Effector memory CD8-positive, alpha-beta T cell (primary cell): Measurements from ENCODE around the gene TERT.
A peak's percentile ranks its signal among the peaks of the same experiment; 100 is the strongest.
"Not testable (repeated sequence)": the region's sequence is repeated elsewhere in the genome, so short reads cannot be mapped to it uniquely, and the experiment has no call there.

Source experiments
- ATAC-seq: fragments of 150-1000 bp; cut with Tn5 transposase; replicated peaks from 2 replicates; pipeline ENCODE4 v1.10.0; 2021; ENCODE audit warnings: mild to moderate bottlenecking, moderate library complexity
- DNase-seq, 3 experiments: peaks; one replicate each; pipeline ENCODE4 v3.0.0; 2021
- H3K27ac Mint-ChIP-seq, 2 donors: one replicate each; pipeline ENCODE4 v1.8.0; 2022; ENCODE audit warnings: mild to moderate bottlenecking in 2 of 2, mixed read lengths in 2 of 2, moderate library complexity in 2 of 2
- H3K27me3 Mint-ChIP-seq, 2 donors: one replicate each; pipeline ENCODE4 v1.8.0; 2022; ENCODE audit warnings: mixed read lengths in 2 of 2
- H3K36me3 Mint-ChIP-seq: one replicate; pipeline ENCODE4 v1.8.0; 2022; ENCODE audit warnings: mild to moderate bottlenecking, moderate library complexity, mixed read lengths; ENCODE audit not compliant: insufficient read depth
- H3K4me1 Mint-ChIP-seq, 2 donors: one replicate each; pipeline ENCODE4 v1.8.0; 2022; ENCODE audit warnings: low read depth in 2 of 2, mixed read lengths in 2 of 2
- H3K4me3 Mint-ChIP-seq, 2 donors: one replicate each; pipeline ENCODE4 v1.8.0; 2022; ENCODE audit warnings: mild to moderate bottlenecking in 2 of 2, mixed read lengths in 2 of 2, moderate library complexity in 2 of 2
- H3K9me3 Mint-ChIP-seq, 2 donors: one replicate each; pipeline ENCODE4 v1.8.0; 2022; ENCODE audit warnings: mixed read lengths in 2 of 2

Gene TERT

GRCh38 chr5:1280177-1281037 is 14.5 kb downstream of the TERT start:
- Mint-ChIP-seq H3K27ac (peak overlapping the region in 1 of 2 donors; percentile 46), H3K4me1 (peaks cover 4 to 9% of the 10 kb centered on the region in 2 donors), H3K9me3 (no peaks in the 10 kb centered on the region), H3K27me3 (peaks cover 0 to 6% of the 10 kb centered on the region in 2 donors), H3K36me3 (peaks cover 5% of the 10 kb centered on the region), H3K4me3 (no peak overlapping the region)
- ATAC-seq: no peak
- no peak for DNase-seq

- no peak for ATAC-seq
- H3K36me3 Mint-ChIP-seq: peaks cover 5% of the 10 kb centered on the region
These were observed 15.3 kb downstream of the TERT start for GRCh38 chr5:1279443-1280151.

GRCh38 chr5:1278656-1279442 is 16.0 kb downstream of the TERT start:
- ATAC-seq (no peak), DNase-seq (no peak)
- H3K27ac Mint-ChIP-seq: no peak overlapping the region
- no peak overlapping the region for H3K4me3 Mint-ChIP-seq
- H3K9me3 Mint-ChIP-seq: no peaks in the 10 kb centered on the region
- H3K27me3 Mint-ChIP-seq: peaks cover 0 to 6% of the 10 kb centered on the region in 2 donors
- peaks cover 5 to 9% of the 10 kb centered on the region in 2 donors for H3K4me1 Mint-ChIP-seq
- H3K36me3 Mint-ChIP-seq: peaks cover 5% of the 10 kb centered on the region

More at GRCh38 chr5:1279443-1280151, 15.3 kb downstream of the TERT start:
- H3K4me1 Mint-ChIP-seq: peaks cover 5 to 9% of the 10 kb centered on the region in 2 donors
- peaks cover 0 to 6% of the 10 kb centered on the region in 2 donors for H3K27me3 Mint-ChIP-seq
- H3K27ac Mint-ChIP-seq: peak overlapping the region in 1 of 2 donors; percentile 46
- no peak overlapping the region for H3K4me3 Mint-ChIP-seq
- H3K9me3 Mint-ChIP-seq: no peaks in the 10 kb centered on the region
- no peak for DNase-seq

- H3K27ac Mint-ChIP-seq: no peak overlapping the region
- H3K4me1 Mint-ChIP-seq: peaks cover 5 to 9% of the 10 kb centered on the region in 2 donors
- H3K9me3 Mint-ChIP-seq: no peaks in the 10 kb centered on the region
- no peak overlapping the region for H3K4me3 Mint-ChIP-seq
- DNase-seq (no peak), ATAC-seq (no peak)
- no peaks in the 10 kb centered on the region for H3K36me3 Mint-ChIP-seq
- peaks cover 0 to 6% of the 10 kb centered on the region in 2 donors for H3K27me3 Mint-ChIP-seq
These were observed 16.7 kb downstream of the TERT start for GRCh38 chr5:1278216-1278615.

GRCh38 chr5:1277781-1278180 is 17.1 kb downstream of the TERT start:
- no peaks in the 10 kb centered on the region for H3K9me3 Mint-ChIP-seq
- H3K4me1 Mint-ChIP-seq: peaks cover 5 to 9% of the 10 kb centered on the region in 2 donors
- no peak overlapping the region for H3K27ac Mint-ChIP-seq
- H3K4me3 Mint-ChIP-seq: no peak overlapping the region
- DNase-seq (no peak), ATAC-seq (no peak)
- H3K36me3 Mint-ChIP-seq: no peaks in the 10 kb centered on the region
- H3K27me3 Mint-ChIP-seq: peaks cover 0 to 6% of the 10 kb centered on the region in 2 donors

- peaks cover 5 to 9% of the 10 kb centered on the region in 2 donors for H3K4me1 Mint-ChIP-seq
- no peak overlapping the region for H3K4me3 Mint-ChIP-seq
- peaks cover 0 to 6% of the 10 kb centered on the region in 2 donors for H3K27me3 Mint-ChIP-seq
- H3K27ac Mint-ChIP-seq: no peak overlapping the region
- H3K36me3 Mint-ChIP-seq: no peaks in the 10 kb centered on the region
- DNase-seq: no peak
- no peak for ATAC-seq
- H3K9me3 Mint-ChIP-seq: no peaks in the 10 kb centered on the region
These were observed 17.5 kb downstream of the TERT start for GRCh38 chr5:1277331-1277730.

GRCh38 chr5:1276930-1277329 is 17.9 kb downstream of the TERT start:
- peaks cover 0 to 6% of the 10 kb centered on the region in 2 donors for H3K27me3 Mint-ChIP-seq
- no peaks in the 10 kb centered on the region for H3K36me3 Mint-ChIP-seq
- no peak overlapping the region for H3K4me3 Mint-ChIP-seq
- ATAC-seq (no peak), DNase-seq (no peak)
- H3K9me3 Mint-ChIP-seq: no peaks in the 10 kb centered on the region
- H3K27ac Mint-ChIP-seq: peak overlapping the region in 1 of 2 donors; percentile 39
- peaks cover 5 to 9% of the 10 kb centered on the region in 2 donors for H3K4me1 Mint-ChIP-seq

GRCh38 chr5:1275397-1276391 is 19.2 kb downstream of the TERT start:
- H3K9me3 Mint-ChIP-seq, H3K4me1 Mint-ChIP-seq, ATAC-seq, DNase-seq, H3K4me3 Mint-ChIP-seq, H3K36me3 Mint-ChIP-seq, H3K27me3 Mint-ChIP-seq: not testable (repeated sequence)
- H3K27ac Mint-ChIP-seq: peak overlapping the region in 1 of 2 donors; percentile 39

- Mint-ChIP-seq H3K4me1 (peaks cover 5 to 9% of the 10 kb centered on the region in 2 donors), H3K9me3 (no peaks in the 10 kb centered on the region), H3K27me3 (peaks cover 0 to 13% of the 10 kb centered on the region in 2 donors), H3K36me3 (no peaks in the 10 kb centered on the region), H3K4me3 (no peak overlapping the region), H3K27ac (no peak overlapping the region)
- no peak for DNase-seq
- ATAC-seq: no peak
These were observed 20.4 kb downstream of the TERT start for GRCh38 chr5:1274471-1274870.

- H3K9me3 Mint-ChIP-seq: no peaks in the 10 kb centered on the region
- H3K27me3 Mint-ChIP-seq: peaks cover 0 to 13% of the 10 kb centered on the region in 2 donors
- H3K27ac Mint-ChIP-seq: no peak overlapping the region
- ATAC-seq: no peak
- DNase-seq: no peak
- peaks cover 10 to 12% of the 10 kb centered on the region in 2 donors for H3K4me1 Mint-ChIP-seq
- H3K36me3 Mint-ChIP-seq: no peaks in the 10 kb centered on the region
- H3K4me3 Mint-ChIP-seq: no peak overlapping the region
These were observed 21.1 kb downstream of the TERT start for GRCh38 chr5:1273745-1274144.

GRCh38 chr5:1272201-1272600 is 22.7 kb downstream of the TERT start:
- DNase-seq: no peak
- H3K27ac Mint-ChIP-seq: no peak overlapping the region
- H3K4me1 Mint-ChIP-seq: peaks cover 13 to 15% of the 10 kb centered on the region in 2 donors

More at GRCh38 chr5:1272201-1272600, 22.7 kb downstream of the TERT start:
- Mint-ChIP-seq H3K9me3 (no peaks in the 10 kb centered on the region), H3K36me3 (peaks cover 3% of the 10 kb centered on the region), H3K27me3 (peaks cover 0 to 13% of the 10 kb centered on the region in 2 donors), H3K4me3 (no peak overlapping the region)
- ATAC-seq: no peak
